GM18499 (cell line): ENCODE data around the gene NKD1.

Experiments used
- ATAC-seq: cut with Tn5 transposase; IDR thresholded peaks from one replicate; pipeline ENCODE4 v1.9.1; 2021; ENCODE audit warnings: moderate number of reproducible peaks; ENCODE audit not compliant: insufficient read depth, unreplicated experiment

Gene NKD1

GRCh38 chr16:50609049-50609448, 60.9 kb downstream of the NKD1 start:
- ATAC-seq: no peak

GRCh38 chr16:50609471-50609870, 61.3 kb downstream of the NKD1 start:
- ATAC-seq: no peak

- ATAC-seq: no peak
These were observed 62.4 kb downstream of the NKD1 start for GRCh38 chr16:50610331-50611262.

- no peak for ATAC-seq
These were observed 63.2 kb downstream of the NKD1 start for GRCh38 chr16:50611332-50611934.

- no peak for ATAC-seq
These were observed 64.0 kb downstream of the NKD1 start for GRCh38 chr16:50611995-50612848.

- no peak for ATAC-seq
These were observed 64.6 kb downstream of the NKD1 start for GRCh38 chr16:50612849-50613198.

GRCh38 chr16:50613281-50613963, 65.2 kb downstream of the NKD1 start:
- ATAC-seq: no peak

- ATAC-seq: no peak
These were observed 65.8 kb downstream of the NKD1 start for GRCh38 chr16:50613964-50614474.

GRCh38 chr16:50614955-50615724, 66.9 kb downstream of the NKD1 start:
- ATAC-seq: no peak

GRCh38 chr16:50615891-50616290, 67.7 kb downstream of the NKD1 start:
- no peak for ATAC-seq

GRCh38 chr16:50616386-50616785, 68.2 kb downstream of the NKD1 start:
- ATAC-seq: no peak

- ATAC-seq: no peak
These were observed 68.9 kb downstream of the NKD1 start for GRCh38 chr16:50616883-50617645.

- no peak for ATAC-seq
These were observed 69.5 kb downstream of the NKD1 start for GRCh38 chr16:50617646-50618184.

- no peak for ATAC-seq
These were observed 70.2 kb downstream of the NKD1 start for GRCh38 chr16:50618238-50618918.

- no peak for ATAC-seq
These were observed 71.7 kb downstream of the NKD1 start for GRCh38 chr16:50619702-50620491.

- ATAC-seq: no peak
These were observed 72.7 kb downstream of the NKD1 start for GRCh38 chr16:50620646-50621451.
